Measurements from ENCODE around the gene CD6.

Gene CD6

DNA sequence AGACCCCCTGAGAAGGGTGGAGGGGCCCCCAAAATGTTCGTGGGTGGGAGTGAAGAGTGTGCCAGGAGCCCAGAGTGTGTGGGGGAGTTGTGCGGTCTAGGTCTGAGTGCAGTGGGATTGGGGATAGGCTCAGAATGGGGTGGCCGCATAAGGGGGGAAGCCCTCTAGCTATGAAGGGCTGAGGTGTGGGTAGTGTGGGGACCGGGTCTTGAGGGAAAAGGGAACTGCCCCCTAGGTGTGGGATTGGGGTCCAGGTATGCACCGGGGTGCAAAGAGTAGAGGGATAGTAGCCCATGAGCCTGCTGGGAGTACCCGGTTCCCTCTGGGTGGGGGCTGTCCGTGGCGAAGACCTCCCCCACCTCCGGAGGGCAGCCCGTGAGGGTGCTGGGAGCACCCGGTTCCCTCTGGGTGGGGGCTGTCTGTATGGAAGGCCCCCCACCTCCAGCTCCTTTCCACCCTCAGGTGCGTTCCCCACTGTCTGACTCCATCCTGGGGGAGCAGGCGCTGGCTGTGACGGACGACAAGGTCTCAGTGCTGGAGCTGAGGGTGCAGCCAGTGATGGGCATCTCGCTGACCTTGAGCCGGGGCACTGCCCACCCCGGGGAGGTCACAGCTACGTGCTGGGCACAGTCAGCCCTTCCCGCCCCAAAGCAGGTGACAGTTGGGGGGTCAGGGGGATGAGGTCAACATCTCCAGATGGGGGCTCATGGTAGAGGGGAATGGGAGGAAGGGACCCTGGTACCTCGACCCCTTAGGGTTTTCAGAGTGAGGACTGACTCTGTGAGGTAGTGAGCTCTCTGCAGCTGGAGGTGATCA, 36.5 kb upstream of the CD6 start:
- no peak for DNase-seq (ENCODE audit: low spot score)

DNA sequence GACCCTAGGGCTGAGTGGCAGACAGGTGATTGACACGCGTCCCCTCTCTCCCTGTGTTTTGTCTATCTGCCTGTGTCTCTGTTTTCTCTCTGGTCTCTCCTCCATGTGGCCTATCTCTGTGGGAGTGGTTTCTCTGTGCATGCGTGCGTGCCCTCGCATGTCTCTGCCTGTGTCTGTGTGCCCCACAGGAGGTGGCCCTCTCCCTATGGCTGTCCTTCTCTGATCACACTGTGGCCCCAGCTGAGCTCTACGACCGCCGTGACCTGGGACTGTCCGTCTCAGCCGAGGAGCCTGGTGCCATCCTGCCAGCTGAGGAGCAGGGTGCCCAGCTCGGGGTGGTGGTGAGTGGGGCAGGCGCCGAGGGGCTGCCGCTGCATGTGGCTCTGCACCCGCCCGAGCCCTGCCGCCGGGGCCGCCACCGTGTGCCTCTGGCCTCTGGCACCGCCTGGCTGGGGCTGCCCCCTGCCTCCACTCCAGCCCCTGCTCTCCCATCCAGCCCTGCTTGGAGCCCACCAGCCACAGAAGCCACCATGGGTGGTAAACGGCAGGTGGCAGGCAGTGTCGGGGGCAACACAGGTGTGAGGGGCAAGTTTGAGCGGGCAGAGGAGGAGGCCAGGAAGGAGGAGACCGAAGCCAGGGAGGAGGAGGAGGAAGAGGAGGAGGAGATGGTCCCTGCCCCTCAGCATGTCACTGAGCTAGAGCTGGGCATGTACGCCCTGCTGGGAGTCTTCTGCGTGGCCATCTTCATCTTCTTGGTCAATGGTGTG, 35.6 kb upstream of the CD6 start:
- no peak for DNase-seq (ENCODE audit: low spot score)

DNA sequence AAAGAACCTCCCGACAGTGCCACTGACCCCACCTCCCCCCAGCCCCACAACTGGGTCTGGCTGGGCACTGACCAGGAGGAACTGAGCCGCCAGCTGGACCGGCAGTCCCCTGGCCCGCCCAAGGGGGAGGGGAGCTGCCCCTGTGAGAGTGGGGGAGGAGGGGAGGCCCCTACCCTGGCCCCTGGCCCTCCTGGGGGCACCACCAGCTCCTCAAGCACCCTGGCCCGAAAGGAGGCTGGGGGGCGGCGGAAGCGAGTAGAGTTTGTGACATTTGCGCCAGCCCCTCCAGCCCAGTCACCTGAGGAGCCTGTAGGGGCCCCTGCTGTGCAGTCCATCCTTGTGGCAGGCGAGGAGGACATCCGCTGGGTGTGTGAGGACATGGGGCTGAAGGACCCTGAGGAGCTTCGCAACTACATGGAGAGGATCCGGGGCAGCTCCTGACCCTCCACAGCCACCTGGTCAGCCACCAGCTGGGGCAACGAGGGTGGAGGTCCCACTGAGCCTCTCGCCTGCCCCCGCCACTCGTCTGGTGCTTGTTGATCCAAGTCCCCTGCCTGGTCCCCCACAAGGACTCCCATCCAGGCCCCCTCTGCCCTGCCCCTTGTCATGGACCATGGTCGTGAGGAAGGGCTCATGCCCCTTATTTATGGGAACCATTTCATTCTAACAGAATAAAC, 34.9 kb upstream of the CD6 start:
- no peak for DNase-seq (ENCODE audit: low spot score)

DNA sequence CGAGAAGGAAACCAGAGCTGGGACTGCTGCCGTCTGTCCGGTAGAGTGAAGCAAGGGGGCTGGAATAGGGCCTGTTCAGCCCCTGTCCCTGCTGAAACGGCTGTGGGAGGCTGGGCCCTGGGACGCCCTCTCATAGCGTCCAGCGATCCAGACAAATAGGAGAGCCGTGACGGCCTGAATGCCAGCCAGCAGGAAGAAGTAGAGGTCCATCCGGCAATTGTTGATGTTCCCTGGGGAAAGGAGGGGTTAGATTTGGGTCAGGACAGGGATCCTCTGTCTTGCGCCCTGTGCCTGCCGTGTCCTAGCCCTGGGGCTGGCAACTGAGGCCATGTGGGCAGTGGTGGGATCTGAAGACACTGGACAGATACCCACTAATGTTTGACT, 34.3 kb upstream of the CD6 start:
- no peak for DNase-seq (ENCODE audit: low spot score)

DNA sequence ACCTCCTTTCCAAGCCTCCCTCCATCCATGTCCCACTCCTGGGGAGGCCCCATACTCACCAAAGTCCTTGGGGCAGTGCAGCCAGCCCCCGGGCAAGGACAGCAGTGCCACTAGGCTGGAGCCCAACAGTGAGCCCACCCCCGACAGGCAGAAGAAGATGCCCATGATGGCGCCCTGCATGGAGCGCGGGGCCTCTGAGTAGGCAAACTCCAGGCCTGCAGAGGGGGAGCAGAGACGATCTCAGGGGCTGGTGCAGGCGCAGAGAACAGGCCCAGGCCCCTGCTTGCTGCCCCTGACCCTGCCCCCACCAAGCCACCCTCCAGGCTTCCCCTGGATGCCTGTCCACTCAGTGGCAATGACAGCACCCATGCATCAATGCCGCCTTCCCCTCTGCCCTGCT, 33.7 kb upstream of the CD6 start:
- no peak for DNase-seq (ENCODE audit: low spot score)

DNA sequence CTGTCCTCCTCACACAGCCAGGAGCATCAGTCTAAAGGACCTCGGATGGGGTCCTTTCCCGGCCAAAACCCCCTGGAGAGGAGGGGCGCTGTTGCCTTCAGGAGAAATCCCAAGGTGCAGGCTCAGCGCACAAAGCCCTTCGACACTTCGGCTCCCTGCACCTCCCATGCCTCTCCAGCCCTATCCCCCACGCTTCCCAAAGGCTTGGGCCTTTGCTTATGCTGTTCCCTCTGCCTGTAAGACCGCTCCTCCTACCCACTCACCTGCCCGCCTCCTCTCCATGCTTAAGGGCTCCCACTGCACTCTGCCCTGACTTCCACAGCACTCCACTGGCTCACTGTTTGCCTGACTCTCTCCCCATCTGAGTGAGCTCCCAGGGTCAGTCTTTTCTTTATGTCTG, 33.0 kb upstream of the CD6 start:
- no peak for DNase-seq (ENCODE audit: low spot score)

DNA sequence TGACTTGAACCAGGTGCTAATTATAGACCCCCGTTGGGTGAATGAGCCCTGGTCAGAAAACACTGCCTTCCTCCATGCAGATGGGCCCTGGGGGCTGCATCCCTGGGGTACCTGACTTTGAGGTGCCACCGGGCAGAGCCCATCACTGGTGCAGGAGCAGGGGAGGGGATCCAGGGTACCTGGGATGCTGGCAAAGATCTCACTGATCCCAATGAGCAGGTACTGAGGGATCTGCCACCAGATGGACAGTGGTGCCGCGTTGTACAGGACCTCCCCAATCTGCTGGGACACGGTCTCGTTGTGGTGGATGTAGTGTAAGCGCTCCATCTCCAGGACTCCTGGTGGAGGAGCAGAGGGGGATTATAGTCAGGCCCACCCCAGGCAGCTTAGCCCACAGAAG, 32.2 kb upstream of the CD6 start:
- DNase-seq (ENCODE audit: low spot score): no peak

DNA sequence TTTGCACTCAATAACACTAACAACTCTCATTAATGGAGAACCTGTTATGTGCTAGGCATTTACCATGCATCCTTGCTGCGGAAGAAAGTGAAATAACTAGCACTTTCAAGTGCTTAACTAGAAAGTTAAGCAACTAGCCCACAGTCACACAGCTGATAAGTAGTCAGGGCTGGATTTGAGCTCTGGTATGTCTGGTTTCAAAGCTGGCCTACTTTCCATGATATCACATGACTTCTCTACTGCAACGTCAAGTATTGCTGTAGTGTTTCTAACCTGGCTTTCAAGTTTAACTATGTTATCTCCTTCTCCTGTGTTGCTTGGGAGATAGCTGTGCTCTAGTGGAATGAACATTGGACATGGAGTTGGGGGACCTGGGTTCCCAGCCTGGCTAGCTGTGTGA, 31.6 kb upstream of the CD6 start:
- DNase-seq (ENCODE audit: low spot score): no peak

DNA sequence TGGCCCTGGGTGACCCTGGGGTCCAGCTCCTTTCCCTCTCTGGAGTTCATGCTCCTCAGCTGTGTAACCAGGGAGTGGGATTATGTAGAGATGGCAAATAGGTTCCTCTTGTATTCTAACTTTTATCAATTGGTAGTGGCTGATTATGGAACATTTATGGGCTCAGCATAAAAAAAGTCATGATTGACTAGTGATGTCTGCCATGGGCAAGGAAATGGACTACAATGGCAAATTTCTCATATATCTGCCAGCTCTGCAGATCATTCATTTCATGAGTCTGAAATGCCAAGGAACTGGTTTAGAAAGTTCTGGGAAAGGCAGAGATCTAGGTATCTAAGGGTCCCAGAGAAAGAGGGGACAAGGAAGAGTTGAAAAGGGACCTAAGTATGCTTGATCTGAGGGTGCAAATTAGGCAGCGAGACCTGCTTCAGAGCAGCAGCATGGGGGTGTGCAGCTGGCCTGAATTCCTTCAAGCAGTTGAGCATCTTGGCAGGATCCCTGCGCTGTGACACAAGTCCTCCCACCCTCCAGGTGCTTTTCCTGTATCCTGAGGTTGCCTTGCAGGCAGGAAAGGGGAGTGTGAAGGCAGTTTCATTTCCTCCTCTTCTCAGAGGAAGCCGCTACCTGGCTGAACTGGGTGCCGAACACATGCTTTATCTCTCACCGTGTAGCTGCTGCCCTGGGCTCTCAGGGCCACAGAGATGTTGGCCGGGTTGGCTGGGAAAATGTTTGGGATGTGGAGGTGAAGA, 29.9 kb upstream of the CD6 start:
- DNase-seq (ENCODE audit: low spot score): no peak

DNA sequence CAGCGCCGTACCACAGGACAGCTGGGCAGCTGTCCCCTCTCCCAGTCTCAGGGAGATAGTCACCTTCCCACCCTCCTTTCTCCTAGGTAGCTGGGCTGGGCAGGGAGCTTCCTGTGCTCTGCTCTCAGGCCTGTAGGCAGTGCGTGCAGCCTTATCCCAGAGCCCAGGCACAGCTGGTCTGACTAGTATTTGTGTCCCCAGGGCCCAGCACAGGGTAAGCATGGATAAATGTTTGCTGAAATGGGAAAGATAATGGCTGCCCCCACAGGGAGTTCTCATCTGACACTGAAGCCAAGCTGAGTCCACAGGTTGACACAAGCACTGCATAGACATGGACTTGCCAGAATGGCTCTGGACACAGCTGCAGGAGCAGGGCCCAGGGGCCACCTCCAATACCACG, 29.3 kb upstream of the CD6 start:
- DNase-seq (ENCODE audit: low spot score): peak; percentile 59

DNA sequence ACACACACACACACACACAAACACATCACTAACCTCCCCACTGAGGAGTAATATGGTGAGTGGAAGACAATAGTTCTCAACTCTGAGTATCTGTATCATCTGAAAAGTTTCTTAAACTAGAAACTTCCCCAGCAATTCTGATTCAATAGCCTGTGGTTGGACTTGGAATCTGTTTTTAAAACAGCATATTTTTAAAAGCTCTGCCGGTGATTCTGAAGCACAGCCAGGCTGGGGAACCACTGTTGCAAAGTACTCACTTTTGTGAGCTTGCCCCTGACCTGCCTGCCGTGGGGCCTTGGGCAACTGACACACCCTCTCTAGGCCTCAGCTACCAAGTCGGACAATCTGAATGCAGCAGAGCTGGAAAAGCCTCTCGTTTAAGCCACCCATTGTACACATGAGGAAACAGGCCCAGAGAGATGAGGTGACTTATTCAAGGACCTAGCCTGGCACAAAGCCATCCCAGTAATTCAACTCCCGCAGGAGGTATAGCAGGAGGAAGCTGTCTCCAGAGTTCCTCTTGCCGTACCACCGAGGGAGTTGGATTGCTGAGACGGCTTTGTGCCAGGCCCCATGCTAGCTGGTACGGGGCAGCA, 28.4 kb upstream of the CD6 start:
- no peak for DNase-seq (ENCODE audit: low spot score)

DNA sequence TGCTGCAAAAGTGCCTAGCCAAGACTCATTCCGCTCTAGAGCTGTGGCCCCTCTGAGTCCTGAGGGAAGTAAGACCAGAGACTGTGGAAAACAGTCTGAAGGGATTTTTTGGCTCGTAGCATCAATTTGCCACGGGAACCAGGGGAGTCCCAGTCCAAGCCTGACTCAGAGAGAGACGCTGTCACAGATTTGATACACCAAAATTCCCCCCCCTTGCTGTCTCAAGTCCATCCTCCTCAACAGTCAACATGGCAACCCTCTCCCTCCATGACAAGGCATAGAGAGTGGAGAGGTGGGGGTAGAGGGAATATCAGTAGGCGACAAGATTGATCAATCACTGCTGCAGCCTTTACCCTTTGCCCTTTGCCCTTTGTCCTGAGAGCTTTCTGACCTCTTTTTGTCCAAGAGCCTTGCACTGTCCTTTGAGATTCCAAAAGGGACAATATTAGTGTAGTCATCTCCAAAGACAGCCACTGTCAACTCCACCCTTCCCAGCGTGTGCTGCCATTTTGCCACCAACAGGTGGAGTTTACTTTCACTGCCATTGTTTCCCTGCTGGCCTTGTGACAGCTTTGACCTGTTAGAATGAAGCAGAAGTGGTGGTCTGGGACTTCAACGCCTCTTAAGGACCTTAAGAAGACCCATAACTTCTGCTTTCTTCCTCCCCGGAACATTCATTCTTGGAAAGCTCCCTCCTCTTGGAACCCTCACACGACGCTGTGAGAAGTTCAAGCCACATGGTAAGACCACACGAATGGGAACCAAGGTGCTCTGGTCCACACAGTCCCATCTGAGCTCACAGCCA, 26.8 kb upstream of the CD6 start:
- DNase-seq (ENCODE audit: low spot score): no peak

DNA sequence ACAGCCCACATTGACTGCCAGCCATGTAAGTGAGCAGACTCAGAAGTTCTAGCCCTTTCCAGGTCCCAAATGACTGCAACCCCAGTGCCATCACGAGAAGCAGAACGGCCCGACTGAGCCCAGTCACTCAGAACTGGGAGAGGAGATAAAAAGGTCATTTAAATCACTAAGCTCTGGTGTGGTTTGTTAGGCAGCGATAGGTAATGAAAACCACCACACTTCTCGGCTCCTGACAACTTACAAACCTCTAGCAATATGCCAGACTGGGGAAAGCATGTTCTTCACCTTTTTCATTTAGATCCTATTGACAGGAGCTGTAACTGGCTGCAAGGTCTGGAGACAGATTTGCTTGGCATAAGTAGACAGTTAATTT, 26.2 kb upstream of the CD6 start:
- DNase-seq (ENCODE audit: low spot score): no peak

DNA sequence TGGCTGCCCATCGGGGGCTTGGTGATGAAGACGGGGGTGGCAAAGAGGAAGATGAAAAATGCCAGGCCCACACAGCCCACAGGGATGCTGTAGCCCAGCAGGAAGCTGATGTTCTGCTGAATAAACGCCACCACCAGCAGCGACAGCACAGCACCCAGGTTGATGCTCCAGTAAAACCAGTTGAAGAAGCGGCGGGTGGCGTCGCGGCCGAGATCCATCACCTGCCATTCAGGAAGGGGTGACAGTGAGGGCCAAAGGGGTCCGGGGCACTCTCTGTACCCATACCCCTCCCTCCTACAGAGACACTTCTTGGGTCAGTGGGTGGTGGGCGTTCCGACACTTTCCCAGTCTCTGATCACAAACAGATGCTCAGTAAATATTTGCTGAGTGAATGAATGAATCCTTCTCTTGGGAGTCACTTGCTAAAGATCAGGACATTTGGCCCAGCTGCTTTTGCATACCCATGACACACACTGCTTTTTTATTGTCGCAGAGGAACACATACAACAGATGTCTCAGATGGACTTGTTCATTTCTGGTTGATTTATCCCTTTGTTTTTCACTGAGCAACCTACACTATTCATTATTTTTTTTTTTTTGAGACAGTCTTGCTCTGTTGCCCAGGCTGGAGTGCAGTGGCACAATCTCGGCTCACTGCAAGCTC, 24.7 kb upstream of the CD6 start:
- DNase-seq (ENCODE audit: low spot score): no peak

DNA sequence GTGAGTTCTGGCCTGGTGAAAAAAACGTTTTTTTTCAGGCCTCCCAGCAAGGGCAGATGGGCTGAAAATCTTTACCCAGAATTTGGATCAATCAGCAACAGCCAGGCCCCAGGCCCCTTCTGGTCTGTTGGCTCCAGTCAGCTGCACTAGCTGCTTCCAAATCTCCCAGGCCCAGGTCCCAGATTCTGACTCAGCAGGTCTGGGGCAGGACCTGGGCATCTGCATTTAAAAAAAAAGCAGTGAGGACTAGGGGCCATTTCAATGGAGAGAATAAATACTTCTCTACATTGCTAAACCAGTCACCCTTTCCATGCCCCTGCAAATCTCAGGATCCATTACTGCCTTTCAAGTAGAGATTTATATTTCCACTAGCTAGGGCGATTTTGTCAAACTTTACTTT, 23.8 kb upstream of the CD6 start:
- no peak for DNase-seq (ENCODE audit: low spot score)

DNA sequence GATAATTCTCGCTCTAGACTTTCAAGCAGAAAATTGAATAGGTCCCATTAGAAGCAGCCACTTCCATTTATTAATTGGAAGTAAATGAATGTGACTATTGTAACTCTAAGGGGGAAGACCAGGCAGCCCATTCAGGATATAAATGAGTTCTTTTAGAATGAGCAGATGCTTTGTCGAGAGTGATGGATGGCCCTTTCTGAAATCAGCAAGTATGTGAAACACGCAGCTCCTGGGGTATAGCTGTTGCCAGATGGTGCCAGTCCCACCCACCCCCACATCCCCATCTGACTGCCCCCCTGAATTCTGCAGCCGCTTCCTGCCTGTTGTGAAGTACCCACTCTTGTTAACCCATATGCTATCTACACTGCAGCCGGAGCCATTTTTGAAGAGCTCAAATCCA, 23.2 kb upstream of the CD6 start:
- DNase-seq (ENCODE audit: low spot score): no peak

DNA sequence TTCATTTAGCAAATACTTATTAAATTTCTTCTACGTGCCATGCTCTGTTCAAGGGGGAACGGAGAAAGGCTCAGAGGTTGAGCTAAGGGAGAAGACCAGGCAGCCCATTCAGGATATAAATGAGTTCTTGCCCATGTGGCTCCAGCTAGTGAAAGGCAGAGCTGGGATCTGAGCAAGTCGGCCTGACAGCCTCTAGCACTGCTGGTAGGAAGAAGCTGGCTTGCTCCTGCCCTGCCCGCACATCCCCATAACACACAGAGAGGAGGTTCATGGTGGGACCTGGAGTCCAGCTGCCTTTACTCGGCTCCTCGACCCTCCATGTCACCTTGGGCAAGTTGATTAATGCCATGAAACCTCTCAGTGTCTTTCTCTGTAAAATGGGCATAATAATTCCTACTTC, 21.5 kb upstream of the CD6 start:
- no peak for DNase-seq (ENCODE audit: low spot score)

DNA sequence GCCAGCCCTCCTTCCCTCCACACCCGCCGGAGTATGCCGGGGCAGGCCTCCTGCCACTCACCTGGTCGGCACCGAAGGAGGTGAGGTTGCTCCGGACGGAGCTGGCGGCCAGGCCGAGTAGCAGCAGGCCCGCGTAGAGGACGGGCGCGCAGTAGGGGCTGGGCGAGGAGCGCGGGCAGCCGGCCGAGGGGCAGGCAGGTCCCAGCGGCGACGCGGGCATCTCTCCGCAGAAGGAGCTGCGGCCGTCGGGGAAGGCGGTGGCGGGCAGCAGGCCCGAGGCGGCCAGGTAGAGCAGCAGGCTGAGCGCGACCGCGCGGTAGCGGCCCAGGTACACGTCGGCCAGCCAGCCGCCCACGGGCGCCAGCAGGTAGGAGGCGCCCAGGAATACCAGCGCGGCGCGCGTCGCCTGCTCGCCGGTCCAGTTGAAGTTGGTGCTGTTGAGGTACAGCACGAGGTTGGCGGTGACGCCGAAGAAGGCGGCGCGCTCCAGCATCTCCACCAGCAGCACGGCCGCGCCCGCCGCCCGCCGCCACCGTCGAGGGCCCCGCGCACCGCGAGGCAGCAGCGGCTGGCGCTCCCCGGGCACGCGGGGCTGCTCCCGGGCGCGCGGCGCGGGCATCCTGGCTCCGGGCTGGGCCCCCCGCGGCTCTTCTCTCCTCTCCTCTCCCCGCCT, 20.4 kb upstream of the CD6 start:
- no peak for DNase-seq (ENCODE audit: low spot score)

DNA sequence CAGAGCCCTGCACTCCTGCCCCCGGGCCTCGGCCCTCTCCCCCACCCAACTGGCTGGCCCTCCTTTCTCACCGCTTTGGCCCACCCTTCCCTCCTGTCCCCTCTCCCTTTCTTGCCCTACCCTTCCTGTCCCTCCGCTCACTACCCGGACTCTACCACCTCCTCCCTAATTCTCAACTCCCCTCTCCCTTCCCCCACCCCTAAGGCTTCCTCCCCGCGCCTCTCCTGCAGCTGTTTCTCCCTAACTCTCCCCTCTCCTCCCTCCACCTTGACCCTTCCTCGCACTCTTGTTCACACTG, 19.9 kb upstream of the CD6 start:
- no peak for DNase-seq (ENCODE audit: low spot score)

Data from D341Med (cell line).